Measurements from ENCODE around the gene RNASE9.

RNASE9 gene

DNA sequence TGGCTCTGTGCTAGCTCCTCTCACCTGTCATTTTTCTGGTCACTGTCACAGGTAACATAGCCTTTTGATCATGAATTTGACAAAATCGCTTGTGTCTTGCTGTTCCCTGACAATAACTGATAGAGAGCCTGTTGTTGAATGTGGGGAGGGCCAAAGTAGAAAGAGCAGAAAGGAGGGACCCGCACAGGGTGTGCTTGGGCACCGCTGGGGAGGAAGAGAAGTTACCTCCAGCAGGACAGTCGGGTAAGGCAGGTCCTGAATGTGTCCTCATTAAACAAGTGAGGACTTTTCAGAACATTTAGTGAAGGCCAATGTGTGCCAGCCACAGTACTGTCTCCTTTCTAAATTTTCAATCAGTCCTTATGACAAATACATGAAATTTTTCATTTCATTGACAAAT is 30.4 kb upstream of the RNASE9 start, which contains the start of gene RNASE12:
Gene RNASE12 (minus strand): TSS at position 142 of the 400 bp plus-strand sequence. CDS start 653 bp downstream, outside the sequence.
- H3K4me3 ChIP-seq (ENCODE audit: low read depth in 1 of 2, low read length in 2 of 2), result no peak within 1 kb of the TSS
- no peaks in the 10 kb centered on the region for H4K20me1 ChIP-seq (ENCODE audit: insufficient read depth, low read length)
- H3K79me2 ChIP-seq (ENCODE audit: insufficient read depth, low read length), result no peaks in the 10 kb centered on the region
- no peaks in the 10 kb centered on the region for H3K9me3 ChIP-seq (ENCODE audit: insufficient read depth, low read length, severe bottlenecking)
- TF ChIP-seq EZH2 (IDR thresholded peaks at IDR 0.05; ENCODE audit: borderline replicate concordance, low read depth, low read length, severe bottlenecking), result no peak
- TF ChIP-seq, protein P1, sequence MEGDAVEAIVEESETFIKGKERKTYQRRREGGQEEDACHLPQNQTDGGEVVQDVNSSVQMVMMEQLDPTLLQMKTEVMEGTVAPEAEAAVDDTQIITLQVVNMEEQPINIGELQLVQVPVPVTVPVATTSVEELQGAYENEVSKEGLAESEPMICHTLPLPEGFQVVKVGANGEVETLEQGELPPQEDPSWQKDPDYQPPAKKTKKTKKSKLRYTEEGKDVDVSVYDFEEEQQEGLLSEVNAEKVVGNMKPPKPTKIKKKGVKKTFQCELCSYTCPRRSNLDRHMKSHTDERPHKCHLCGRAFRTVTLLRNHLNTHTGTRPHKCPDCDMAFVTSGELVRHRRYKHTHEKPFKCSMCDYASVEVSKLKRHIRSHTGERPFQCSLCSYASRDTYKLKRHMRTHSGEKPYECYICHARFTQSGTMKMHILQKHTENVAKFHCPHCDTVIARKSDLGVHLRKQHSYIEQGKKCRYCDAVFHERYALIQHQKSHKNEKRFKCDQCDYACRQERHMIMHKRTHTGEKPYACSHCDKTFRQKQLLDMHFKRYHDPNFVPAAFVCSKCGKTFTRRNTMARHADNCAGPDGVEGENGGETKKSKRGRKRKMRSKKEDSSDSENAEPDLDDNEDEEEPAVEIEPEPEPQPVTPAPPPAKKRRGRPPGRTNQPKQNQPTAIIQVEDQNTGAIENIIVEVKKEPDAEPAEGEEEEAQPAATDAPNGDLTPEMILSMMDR (IDR thresholded peaks at IDR 0.05; ENCODE audit: borderline replicate concordance, extremely low read depth, low read length, poor library complexity, severe bottlenecking), result no peak
- peaks cover 10% of the 10 kb centered on the region for H3K27me3 ChIP-seq (ENCODE audit: insufficient read depth, low read length, poor library complexity)
- DNase-seq (no peak), ATAC-seq (ENCODE audit: insufficient read depth, low read depth) (no peak)
- H3K4me2 ChIP-seq (ENCODE audit: insufficient read depth, low read length), result no peak within 1 kb of the TSS
- no peak within 1 kb of the TSS for H3K9ac ChIP-seq (ENCODE audit: low read depth, low read length)
- H2AFZ ChIP-seq (ENCODE audit: low read depth, low read length), result no peak within 1 kb of the TSS
- no peak within 1 kb of the TSS for H3K27ac ChIP-seq (ENCODE audit: low read length)
- no peaks in the 10 kb centered on the region for H3K36me3 ChIP-seq (ENCODE audit: insufficient read depth, low read length)
- H3K4me1 ChIP-seq (ENCODE audit: insufficient read depth, low read length), result peaks cover 8% of the 10 kb centered on the region; the same call in 1 of the 2 replicates

DNA sequence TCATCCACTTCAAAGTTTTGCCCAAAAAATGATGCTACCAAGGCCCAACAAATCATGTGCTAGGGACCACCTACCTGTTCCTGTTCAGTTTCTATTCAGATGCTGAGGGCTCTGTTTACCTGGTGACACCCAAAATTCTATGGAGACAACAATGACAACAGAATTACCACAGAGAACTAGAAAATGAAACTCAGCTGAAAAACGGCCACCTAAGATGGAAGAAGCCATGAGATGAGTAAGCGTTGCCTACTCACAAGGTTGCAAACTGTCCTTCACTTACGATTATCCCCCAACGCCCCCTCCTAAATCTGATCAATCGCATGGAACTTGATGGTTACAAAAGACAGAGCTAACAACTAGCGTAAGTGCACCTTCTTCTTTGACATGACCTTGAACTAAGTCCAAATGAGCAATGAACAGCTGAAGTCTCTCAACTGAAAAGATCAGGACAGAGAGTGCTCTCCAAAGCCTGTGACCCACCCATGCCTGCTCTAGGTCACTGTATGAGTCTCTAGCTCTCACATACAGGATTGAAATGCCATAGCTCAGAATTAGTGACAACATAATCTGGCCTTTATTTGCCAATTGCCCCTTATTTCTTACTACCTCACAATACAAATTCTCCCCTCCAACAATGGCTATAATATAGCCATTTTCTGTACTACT is 26.8 kb upstream of the RNASE9 start, which contains the start of gene RNASE11:
Gene RNASE11 (minus strand): TSS at position 513 of the 666 bp plus-strand sequence.
- Histone ChIP-seq H3K9me3 (ENCODE audit: insufficient read depth, low read length, severe bottlenecking) (no peaks in the 10 kb centered on the region), H4K20me1 (ENCODE audit: insufficient read depth, low read length) (no peaks in the 10 kb centered on the region), H2AFZ (ENCODE audit: low read depth, low read length) (no peak within 1 kb of the TSS), H3K4me3 (ENCODE audit: low read depth in 1 of 2, low read length in 2 of 2) (no peak within 1 kb of the TSS), H3K4me2 (ENCODE audit: insufficient read depth, low read length) (no peak within 1 kb of the TSS), H3K36me3 (ENCODE audit: insufficient read depth, low read length) (no peaks in the 10 kb centered on the region), H3K9ac (ENCODE audit: low read depth, low read length) (no peak within 1 kb of the TSS), H3K27ac (ENCODE audit: low read length) (no peak within 1 kb of the TSS), H3K79me2 (ENCODE audit: insufficient read depth, low read length) (no peaks in the 10 kb centered on the region), H3K27me3 (ENCODE audit: insufficient read depth, low read length, poor library complexity) (peaks cover 17% of the 10 kb centered on the region), H3K4me1 (ENCODE audit: insufficient read depth, low read length) (peaks cover 5% of the 10 kb centered on the region; the same call in 1 of the 2 replicates)
- ATAC-seq (ENCODE audit: insufficient read depth, low read depth), result no peak
- no peak for DNase-seq
- no peak for TF ChIP-seq EZH2 (IDR thresholded peaks at IDR 0.05; ENCODE audit: borderline replicate concordance, low read depth, low read length, severe bottlenecking)
- TF ChIP-seq, protein P1 (IDR thresholded peaks at IDR 0.05; ENCODE audit: borderline replicate concordance, extremely low read depth, low read length, poor library complexity, severe bottlenecking), result no peak

DNA sequence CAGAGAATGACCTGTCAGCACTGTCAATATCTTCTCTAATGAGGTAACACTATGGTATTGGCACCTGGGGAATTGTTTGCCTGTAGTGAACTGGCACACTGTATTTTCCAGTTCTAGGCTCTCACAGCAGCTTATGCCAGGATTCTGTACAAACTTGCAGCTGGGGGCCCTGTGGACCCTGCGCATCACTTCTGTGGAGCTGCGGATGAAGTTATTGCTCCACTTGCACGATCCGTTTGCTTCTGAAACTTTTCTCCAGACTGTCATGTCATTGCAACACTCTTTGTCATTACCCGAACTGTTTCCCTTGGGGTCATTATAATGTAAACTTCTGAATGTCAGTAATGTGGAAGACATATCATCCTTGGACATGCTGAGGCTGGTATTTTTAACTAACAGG is 23.1 kb upstream of the RNASE9 start:
- Histone ChIP-seq H4K20me1 (ENCODE audit: insufficient read depth, low read length) (no peaks in the 10 kb centered on the region), H2AFZ (ENCODE audit: low read depth, low read length) (no peak overlapping the region), H3K4me1 (ENCODE audit: insufficient read depth, low read length) (no peaks in the 10 kb centered on the region), H3K9me3 (ENCODE audit: insufficient read depth, low read length, severe bottlenecking) (no peaks in the 10 kb centered on the region), H3K36me3 (ENCODE audit: insufficient read depth, low read length) (no peaks in the 10 kb centered on the region), H3K4me2 (ENCODE audit: insufficient read depth, low read length) (no peak overlapping the region), H3K4me3 (ENCODE audit: low read depth in 1 of 2, low read length in 2 of 2) (no peak overlapping the region), H3K79me2 (ENCODE audit: insufficient read depth, low read length) (no peaks in the 10 kb centered on the region), H3K27ac (ENCODE audit: low read length) (no peak overlapping the region), H3K27me3 (ENCODE audit: insufficient read depth, low read length, poor library complexity) (peaks cover 20% of the 10 kb centered on the region), H3K9ac (ENCODE audit: low read depth, low read length) (no peak overlapping the region)
- TF ChIP-seq, protein P1 (IDR thresholded peaks at IDR 0.05; ENCODE audit: borderline replicate concordance, extremely low read depth, low read length, poor library complexity, severe bottlenecking), result no peak
- TF ChIP-seq EZH2 (IDR thresholded peaks at IDR 0.05; ENCODE audit: borderline replicate concordance, low read depth, low read length, severe bottlenecking), result no peak
- ATAC-seq (ENCODE audit: insufficient read depth, low read depth) (no peak), DNase-seq (no peak)
